HepG2 (cell line): Measurements from ENCODE around the gene ACADSB. TPM values are rescaled to one million over a fixed set of nuclear protein-coding genes. Genes with fewer than 3 reads are reported as not detected.
A peak's percentile ranks its signal among the peaks of the same experiment; 100 is the strongest.

ENCODE experiments used
- CENPX ChIP-seq: sonication (generic); formaldehyde crosslinking; IDR thresholded peaks from 2 replicates; pipeline ENCODE4 v1.9.0; 2021; ENCODE audit warnings: mild to moderate bottlenecking, missing genetic modification reagents, moderate library complexity
- FIP1L1 ChIP-seq: fragments of 200-400 bp; formaldehyde crosslinking; IDR thresholded peaks from 2 replicates; pipeline ENCODE4 v1.6.1; 2018; ENCODE audit warnings: low read depth, mild to moderate bottlenecking, low read length, moderate library complexity, borderline replicate concordance; ENCODE audit not compliant: insufficient read depth
- MEIS2 ChIP-seq: sonication (generic); formaldehyde crosslinking; IDR thresholded peaks from 2 replicates; pipeline ENCODE4 v1.9.0; 2021; ENCODE audit warnings: mild to moderate bottlenecking, missing genetic modification reagents
- MXD4 ChIP-seq: IDR thresholded peaks from 2 replicates; pipeline ENCODE4 v1.6.1; 2016; ENCODE audit warnings: mild to moderate bottlenecking, missing biosample characterization, missing genetic modification reagents
- NR2F1 ChIP-seq, 2 experiments: fragments of 450-650 bp in 1 of 2; formaldehyde crosslinking in 1 of 2; IDR thresholded peaks; 2 replicates each; pipeline versions ENCODE4 v1.5.0 to v1.6.1; 2016 to 2020; ENCODE audit warnings: mild to moderate bottlenecking in 1 of 2, missing compliant biosample characterization in 1 of 2, missing genetic modification reagents in 1 of 2, moderate library complexity in 1 of 2
- REXO4 ChIP-seq: sonication (generic); formaldehyde crosslinking; IDR thresholded peaks from 2 replicates; pipeline ENCODE4 v1.8.0; 2022; ENCODE audit warnings: missing genetic modification reagents, mild to moderate bottlenecking, borderline replicate concordance
- SRF ChIP-seq: IDR thresholded peaks from 2 replicates; pipeline ENCODE4 v1.6.1; 2011; ENCODE audit warnings: mild to moderate bottlenecking, low read depth, low read length, moderate library complexity
- SUZ12 ChIP-seq: fragments of 150-350 bp; IDR thresholded peaks from 2 replicates; pipeline ENCODE4 v1.6.1; 2014; ENCODE audit warnings: low read depth, low read length
- ZNF124 ChIP-seq: sonication (generic); formaldehyde crosslinking; IDR thresholded peaks from 2 replicates; pipeline ENCODE4 v1.4.0; 2020; ENCODE audit warnings: missing genetic modification reagents
- ZNF143 ChIP-seq: sonication (generic); formaldehyde crosslinking; IDR thresholded peaks from 2 replicates; pipeline ENCODE4 v1.4.0; 2020; ENCODE audit warnings: missing genetic modification reagents
- polyA plus RNA-seq, 8 experiments: library from polyadenylated mRNA; depleted of rRNA in 3 of 8; stranded (reverse) in 7 of 8; unstranded in 1 of 8; fragments of >200 nt; fragmentation: Illumina TruSeq in 4 of 8; extraction: Trizol in 4 of 8; gene quantifications; 2 replicates each; pipeline versions ENCODE4 v1.2.1 to v1.2.3, GENCODE V29; 2011 to 2016; ENCODE audit warnings: low read depth in 4 of 8, missing spikeins in 1 of 8, mixed read lengths in 1 of 8; ENCODE audit not compliant: insufficient read depth in 1 of 8
- total RNA-seq, 5 experiments: library from RNA; depleted of rRNA; stranded (reverse); fragments of >200 nt; fragmentation: Illumina TruSeq; extraction: Trizol; gene quantifications; 2 replicates each; pipeline ENCODE4 v1.2.3, GENCODE V29; 2016; ENCODE audit warnings: low read depth in 1 of 5
- TF ChIP-seq, protein P1 (sequence below): sonication (generic); formaldehyde crosslinking; IDR thresholded peaks from 2 replicates; pipeline ENCODE4 v1.4.0; 2020; ENCODE audit warnings: mild to moderate bottlenecking, missing genetic modification reagents
- TF ChIP-seq, protein P2 (sequence below): sonication (generic); formaldehyde crosslinking; IDR thresholded peaks from 2 replicates; pipeline ENCODE4 v1.4.0; 2020; ENCODE audit warnings: mild to moderate bottlenecking, low read depth, missing genetic modification reagents
- TF ChIP-seq, protein P3 (sequence below): sonication (generic); formaldehyde crosslinking; IDR thresholded peaks from 2 replicates; pipeline ENCODE4 v1.4.0; 2020; ENCODE audit warnings: missing genetic modification reagents, borderline replicate concordance
- TF ChIP-seq, protein P4 (sequence below): IDR thresholded peaks from 2 replicates; pipeline ENCODE4 v1.6.1; 2016; ENCODE audit warnings: mild to moderate bottlenecking
- TF ChIP-seq, protein P5 (sequence below): sonication (generic); formaldehyde crosslinking; IDR thresholded peaks from 2 replicates; pipeline ENCODE4 v1.8.1; 2023; ENCODE audit warnings: missing genetic modification reagents, mild to moderate bottlenecking, borderline replicate concordance
- TF ChIP-seq, protein P6 (sequence below): sonication (generic); formaldehyde crosslinking; IDR thresholded peaks from 2 replicates; pipeline ENCODE4 v1.8.0; 2022; ENCODE audit warnings: low read depth, missing genetic modification reagents

Gene ACADSB
- total and polyA plus RNA-seq, 2 of the 13 experiments (the other 11 are each of a cell fraction or from before 2014, with no cell fraction given): 80.0 to 87.6 TPM

DNA sequence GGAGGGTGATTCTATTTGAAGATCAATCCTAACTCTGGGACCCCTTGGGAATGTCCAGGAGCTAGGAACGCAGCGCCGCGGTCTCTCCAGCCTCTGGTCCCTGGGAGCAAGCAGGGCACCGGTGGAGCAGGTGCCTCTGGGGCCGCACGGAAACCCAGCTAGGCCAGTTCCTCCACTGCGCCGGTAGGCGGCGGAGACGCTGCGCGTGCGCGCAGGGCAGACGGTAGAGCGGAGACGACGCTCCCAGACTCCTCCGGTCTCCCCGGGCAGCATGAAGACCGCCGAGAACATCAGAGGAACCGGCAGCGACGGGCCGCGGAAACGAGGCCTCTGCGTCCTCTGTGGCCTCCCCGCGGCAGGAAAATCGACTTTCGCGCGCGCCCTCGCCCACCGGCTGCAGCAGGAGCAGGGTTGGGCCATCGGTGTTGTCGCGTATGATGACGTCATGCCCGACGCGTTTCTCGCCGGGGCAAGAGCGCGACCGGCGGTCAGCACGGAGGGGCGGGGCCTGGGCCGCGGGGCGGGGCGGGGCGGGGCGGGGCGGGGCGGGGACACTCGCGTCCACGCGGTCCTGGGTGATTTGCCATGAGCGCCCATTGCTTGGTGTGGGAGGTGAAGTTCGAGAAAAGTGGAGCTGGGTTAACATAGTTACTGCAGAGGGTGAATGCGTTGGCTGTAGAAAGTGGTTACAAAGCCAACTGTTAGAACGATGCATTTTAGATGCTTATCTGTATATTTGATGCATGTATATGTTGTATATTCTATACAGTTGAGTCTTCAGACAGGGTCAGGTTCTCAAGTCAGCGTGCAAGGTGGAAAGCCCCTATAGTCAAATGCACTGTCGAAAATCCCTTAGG is 28.4 kb upstream of the ACADSB start, which contains the start of gene PSTK (continued):
- TF ChIP-seq, protein P1, sequence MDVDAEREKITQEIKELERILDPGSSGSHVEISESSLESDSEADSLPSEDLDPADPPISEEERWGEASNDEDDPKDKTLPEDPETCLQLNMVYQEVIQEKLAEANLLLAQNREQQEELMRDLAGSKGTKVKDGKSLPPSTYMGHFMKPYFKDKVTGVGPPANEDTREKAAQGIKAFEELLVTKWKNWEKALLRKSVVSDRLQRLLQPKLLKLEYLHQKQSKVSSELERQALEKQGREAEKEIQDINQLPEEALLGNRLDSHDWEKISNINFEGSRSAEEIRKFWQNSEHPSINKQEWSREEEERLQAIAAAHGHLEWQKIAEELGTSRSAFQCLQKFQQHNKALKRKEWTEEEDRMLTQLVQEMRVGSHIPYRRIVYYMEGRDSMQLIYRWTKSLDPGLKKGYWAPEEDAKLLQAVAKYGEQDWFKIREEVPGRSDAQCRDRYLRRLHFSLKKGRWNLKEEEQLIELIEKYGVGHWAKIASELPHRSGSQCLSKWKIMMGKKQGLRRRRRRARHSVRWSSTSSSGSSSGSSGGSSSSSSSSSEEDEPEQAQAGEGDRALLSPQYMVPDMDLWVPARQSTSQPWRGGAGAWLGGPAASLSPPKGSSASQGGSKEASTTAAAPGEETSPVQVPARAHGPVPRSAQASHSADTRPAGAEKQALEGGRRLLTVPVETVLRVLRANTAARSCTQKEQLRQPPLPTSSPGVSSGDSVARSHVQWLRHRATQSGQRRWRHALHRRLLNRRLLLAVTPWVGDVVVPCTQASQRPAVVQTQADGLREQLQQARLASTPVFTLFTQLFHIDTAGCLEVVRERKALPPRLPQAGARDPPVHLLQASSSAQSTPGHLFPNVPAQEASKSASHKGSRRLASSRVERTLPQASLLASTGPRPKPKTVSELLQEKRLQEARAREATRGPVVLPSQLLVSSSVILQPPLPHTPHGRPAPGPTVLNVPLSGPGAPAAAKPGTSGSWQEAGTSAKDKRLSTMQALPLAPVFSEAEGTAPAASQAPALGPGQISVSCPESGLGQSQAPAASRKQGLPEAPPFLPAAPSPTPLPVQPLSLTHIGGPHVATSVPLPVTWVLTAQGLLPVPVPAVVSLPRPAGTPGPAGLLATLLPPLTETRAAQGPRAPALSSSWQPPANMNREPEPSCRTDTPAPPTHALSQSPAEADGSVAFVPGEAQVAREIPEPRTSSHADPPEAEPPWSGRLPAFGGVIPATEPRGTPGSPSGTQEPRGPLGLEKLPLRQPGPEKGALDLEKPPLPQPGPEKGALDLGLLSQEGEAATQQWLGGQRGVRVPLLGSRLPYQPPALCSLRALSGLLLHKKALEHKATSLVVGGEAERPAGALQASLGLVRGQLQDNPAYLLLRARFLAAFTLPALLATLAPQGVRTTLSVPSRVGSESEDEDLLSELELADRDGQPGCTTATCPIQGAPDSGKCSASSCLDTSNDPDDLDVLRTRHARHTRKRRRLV (CRISPR knock-in tag): no peak
- peak; percentile 82 for TF ChIP-seq ZNF143 (CRISPR knock-in tag)
- TF ChIP-seq, protein P2, sequence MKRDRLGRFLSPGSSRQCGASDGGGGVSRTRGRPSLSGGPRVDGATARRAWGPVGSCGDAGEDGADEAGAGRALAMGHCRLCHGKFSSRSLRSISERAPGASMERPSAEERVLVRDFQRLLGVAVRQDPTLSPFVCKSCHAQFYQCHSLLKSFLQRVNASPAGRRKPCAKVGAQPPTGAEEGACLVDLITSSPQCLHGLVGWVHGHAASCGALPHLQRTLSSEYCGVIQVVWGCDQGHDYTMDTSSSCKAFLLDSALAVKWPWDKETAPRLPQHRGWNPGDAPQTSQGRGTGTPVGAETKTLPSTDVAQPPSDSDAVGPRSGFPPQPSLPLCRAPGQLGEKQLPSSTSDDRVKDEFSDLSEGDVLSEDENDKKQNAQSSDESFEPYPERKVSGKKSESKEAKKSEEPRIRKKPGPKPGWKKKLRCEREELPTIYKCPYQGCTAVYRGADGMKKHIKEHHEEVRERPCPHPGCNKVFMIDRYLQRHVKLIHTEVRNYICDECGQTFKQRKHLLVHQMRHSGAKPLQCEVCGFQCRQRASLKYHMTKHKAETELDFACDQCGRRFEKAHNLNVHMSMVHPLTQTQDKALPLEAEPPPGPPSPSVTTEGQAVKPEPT (CRISPR knock-in tag): peak; percentile 78; the same call in 1 of the 2 replicates
- peak; percentile 75; the same call in 1 of the 2 replicates for TF ChIP-seq ZNF124 (CRISPR knock-in tag)
- TF ChIP-seq, protein P3, sequence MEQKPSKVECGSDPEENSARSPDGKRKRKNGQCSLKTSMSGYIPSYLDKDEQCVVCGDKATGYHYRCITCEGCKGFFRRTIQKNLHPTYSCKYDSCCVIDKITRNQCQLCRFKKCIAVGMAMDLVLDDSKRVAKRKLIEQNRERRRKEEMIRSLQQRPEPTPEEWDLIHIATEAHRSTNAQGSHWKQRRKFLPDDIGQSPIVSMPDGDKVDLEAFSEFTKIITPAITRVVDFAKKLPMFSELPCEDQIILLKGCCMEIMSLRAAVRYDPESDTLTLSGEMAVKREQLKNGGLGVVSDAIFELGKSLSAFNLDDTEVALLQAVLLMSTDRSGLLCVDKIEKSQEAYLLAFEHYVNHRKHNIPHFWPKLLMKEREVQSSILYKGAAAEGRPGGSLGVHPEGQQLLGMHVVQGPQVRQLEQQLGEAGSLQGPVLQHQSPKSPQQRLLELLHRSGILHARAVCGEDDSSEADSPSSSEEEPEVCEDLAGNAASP (CRISPR knock-in tag): peak; percentile 36; the same call in 1 of the 2 replicates
- no peak for TF ChIP-seq SRF
- no peak for TF ChIP-seq CENPX (CRISPR knock-in tag)
- no peak for TF ChIP-seq NR2F1 (CRISPR knock-in tag; IDR thresholded peaks at IDR 0.05)
- TF ChIP-seq SUZ12: no peak
- no peak for TF ChIP-seq REXO4 (CRISPR knock-in tag)
- TF ChIP-seq, protein P4, sequence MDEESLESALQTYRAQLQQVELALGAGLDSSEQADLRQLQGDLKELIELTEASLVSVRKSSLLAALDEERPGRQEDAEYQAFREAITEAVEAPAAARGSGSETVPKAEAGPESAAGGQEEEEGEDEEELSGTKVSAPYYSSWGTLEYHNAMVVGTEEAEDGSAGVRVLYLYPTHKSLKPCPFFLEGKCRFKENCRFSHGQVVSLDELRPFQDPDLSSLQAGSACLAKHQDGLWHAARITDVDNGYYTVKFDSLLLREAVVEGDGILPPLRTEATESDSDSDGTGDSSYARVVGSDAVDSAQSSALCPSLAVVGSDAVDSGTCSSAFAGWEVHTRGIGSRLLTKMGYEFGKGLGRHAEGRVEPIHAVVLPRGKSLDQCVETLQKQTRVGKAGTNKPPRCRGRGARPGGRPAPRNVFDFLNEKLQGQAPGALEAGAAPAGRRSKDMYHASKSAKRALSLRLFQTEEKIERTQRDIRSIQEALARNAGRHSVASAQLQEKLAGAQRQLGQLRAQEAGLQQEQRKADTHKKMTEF (CRISPR knock-in tag): peak; percentile 83
- 0 out of 2 replicates have a peak, but pooled peaks have one; percentile 63 for TF ChIP-seq FIP1L1
- no peak; the same call in 1 of the 2 replicates for TF ChIP-seq MXD4
- TF ChIP-seq MEIS2 (CRISPR knock-in tag): peak; percentile 78
- TF ChIP-seq, protein P5, sequence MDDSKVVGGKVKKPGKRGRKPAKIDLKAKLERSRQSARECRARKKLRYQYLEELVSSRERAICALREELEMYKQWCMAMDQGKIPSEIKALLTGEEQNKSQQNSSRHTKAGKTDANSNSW: peak; percentile 58; the same call in 1 of the 2 replicates
- TF ChIP-seq, protein P6, sequence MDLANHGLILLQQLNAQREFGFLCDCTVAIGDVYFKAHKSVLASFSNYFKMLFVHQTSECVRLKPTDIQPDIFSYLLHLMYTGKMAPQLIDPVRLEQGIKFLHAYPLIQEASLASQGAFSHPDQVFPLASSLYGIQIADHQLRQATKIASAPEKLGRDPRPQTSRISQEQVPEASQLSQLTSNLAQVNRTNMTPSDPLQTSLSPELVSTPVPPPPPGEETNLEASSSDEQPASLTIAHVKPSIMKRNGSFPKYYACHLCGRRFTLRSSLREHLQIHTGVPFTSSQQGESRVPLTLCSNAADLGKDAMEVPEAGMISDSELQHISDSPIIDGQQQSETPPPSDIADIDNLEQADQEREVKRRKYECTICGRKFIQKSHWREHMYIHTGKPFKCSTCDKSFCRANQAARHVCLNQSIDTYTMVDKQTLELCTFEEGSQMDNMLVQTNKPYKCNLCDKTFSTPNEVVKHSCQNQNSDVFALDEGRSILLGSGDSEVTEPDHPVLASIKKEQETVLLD (CRISPR knock-in tag): 0 out of 2 replicates have a peak, but pooled peaks have one; percentile 82
